GM12874 (cell line): ENCODE measurements around the gene TMEM42.
A peak's percentile ranks its signal among the peaks of the same experiment; 100 is the strongest.

Experiments
- TF ChIP-seq, protein P1 (sequence below): IDR thresholded peaks from 2 replicates; pipeline ENCODE4 v1.5.1; 2011; ENCODE audit warnings: low read depth, mild to moderate bottlenecking, control low read depth, low read length, moderate library complexity; ENCODE audit not compliant: insufficient read depth

TMEM42 gene

DNA sequence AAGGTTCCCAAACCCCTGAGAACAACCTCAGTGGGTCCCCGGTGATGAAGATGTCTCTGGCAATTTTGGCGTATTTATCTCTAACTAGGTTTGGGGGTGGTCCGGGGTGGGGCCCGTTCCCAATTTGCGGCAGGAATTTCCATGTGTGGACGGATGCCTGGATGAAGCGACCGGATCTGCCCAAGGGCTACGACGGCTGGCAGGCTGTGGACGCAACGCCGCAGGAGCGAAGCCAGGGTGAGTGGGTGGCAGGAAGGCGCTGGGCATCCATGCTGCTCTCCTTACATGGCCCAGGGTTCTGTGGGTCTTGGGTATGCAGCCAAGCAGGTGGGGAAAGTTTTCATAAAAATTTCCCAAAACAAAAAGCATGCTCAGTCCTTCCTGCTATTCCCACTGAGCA is 42.0 kb downstream of the TMEM42 start:
- TF ChIP-seq, protein P1, sequence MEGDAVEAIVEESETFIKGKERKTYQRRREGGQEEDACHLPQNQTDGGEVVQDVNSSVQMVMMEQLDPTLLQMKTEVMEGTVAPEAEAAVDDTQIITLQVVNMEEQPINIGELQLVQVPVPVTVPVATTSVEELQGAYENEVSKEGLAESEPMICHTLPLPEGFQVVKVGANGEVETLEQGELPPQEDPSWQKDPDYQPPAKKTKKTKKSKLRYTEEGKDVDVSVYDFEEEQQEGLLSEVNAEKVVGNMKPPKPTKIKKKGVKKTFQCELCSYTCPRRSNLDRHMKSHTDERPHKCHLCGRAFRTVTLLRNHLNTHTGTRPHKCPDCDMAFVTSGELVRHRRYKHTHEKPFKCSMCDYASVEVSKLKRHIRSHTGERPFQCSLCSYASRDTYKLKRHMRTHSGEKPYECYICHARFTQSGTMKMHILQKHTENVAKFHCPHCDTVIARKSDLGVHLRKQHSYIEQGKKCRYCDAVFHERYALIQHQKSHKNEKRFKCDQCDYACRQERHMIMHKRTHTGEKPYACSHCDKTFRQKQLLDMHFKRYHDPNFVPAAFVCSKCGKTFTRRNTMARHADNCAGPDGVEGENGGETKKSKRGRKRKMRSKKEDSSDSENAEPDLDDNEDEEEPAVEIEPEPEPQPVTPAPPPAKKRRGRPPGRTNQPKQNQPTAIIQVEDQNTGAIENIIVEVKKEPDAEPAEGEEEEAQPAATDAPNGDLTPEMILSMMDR, result no peak

DNA sequence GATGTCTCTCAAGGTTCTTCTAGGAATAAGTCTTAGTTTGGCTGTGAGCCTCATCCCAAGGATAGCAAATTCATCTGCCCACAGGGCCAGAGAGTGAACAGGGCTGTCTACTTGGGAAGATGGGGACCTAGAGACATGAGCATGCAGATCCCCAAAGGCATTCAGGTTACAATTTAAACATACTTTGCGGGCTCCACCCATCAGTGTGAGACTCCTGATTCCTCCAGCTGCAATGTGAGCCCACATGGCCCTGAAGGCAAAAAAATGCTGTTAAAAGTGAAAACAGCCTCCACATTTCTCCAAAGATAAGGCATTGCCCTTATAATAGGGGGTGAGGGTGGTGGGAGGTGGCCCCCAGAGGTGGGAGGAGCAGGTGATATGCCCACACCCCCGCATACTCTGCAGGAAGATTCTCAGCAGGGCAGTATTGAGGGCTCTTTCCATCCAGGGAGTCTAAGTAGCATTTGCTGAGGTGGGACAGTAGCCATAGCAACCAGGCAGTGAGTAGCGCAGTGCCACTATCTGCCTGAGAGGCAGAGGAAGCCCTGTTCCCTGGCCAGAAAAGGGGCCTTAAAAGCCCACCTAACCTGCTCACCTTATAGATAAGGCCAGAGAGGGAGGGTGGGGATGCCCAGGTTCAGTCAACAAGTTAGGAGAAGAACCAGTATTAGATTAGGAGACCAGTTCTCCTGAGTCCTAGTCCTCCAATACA is 43.9 kb downstream of the TMEM42 start:
- TF ChIP-seq, protein P1, result no peak

DNA sequence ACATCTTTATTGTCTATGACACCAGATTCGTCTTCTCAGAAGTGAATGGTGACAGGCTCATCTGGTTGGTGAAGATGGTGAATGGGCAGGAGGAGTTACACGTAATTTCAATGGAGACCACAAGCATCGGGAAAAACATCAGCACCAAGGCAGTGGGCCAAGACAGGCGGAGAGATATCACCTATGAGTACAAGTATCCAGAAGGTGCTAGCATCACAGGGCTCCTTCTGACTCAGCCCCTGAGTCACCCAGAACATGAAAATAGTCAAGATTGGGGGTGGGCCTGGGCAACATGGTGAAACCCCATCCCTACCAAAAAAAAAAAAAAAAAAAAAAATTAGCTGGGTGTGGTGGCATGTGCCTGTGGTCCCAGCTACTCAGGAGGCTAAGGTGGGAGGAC is 45.3 kb downstream of the TMEM42 start:
- TF ChIP-seq, protein P1, result no peak

DNA sequence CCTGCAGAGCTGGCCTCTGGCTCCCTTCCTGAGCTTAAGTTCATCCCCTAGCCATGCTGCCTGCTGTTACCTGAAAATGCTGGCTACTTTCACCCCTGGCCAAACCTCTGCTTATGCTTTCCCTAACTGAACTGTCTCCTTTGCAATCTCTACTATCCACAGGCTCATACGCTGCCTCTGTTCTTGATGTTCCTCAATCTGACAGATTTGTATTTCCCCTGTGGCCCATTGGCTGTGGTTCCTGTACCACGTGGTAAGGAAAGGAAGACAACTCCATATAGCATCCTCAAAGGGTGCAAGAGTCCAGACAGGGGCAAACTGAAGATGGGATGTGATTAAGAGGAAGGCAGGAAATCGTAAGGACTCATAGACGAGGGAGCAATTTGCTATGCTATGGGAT is 45.9 kb downstream of the TMEM42 start:
- TF ChIP-seq, protein P1, result no peak

DNA sequence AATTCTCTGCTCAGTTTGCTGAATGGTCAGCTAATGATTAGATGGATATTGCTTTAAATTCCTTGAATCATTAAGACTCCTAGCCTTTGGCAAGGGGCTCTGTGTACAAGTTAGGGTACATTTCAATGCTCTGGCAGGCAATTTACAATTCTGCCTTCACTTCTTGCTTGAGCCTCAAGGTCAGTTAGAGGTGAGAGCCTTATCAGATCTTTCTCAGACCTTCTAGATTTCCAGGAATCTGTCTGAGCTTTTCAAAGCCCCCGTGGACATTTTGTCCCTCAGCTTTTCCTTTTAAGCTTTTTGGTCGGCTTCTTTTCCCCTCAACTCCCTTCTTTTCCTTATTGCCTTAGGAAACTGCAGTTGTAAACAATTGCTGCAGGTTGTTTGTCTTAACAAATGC is 47.4 kb downstream of the TMEM42 start:
- TF ChIP-seq, protein P1, result no peak

DNA sequence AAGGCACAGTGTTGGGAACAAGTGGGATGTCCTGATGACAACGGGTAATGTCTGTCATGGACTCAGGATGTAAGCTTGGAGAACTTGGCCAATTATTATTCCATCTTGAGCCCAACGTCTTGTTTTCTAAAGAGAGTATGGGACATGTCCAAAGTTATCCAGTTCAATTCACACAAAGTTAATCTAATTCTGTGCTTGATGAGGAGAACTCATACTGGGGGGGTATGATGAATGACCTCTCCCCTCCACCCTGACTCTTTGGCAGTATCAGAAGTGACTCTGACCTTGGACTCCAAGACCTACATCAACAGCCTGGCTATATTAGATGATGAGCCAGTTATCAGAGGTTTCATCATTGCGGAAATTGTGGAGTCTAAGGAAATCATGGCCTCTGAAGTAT is 49.0 kb downstream of the TMEM42 start:
- TF ChIP-seq, protein P1, result no peak

DNA sequence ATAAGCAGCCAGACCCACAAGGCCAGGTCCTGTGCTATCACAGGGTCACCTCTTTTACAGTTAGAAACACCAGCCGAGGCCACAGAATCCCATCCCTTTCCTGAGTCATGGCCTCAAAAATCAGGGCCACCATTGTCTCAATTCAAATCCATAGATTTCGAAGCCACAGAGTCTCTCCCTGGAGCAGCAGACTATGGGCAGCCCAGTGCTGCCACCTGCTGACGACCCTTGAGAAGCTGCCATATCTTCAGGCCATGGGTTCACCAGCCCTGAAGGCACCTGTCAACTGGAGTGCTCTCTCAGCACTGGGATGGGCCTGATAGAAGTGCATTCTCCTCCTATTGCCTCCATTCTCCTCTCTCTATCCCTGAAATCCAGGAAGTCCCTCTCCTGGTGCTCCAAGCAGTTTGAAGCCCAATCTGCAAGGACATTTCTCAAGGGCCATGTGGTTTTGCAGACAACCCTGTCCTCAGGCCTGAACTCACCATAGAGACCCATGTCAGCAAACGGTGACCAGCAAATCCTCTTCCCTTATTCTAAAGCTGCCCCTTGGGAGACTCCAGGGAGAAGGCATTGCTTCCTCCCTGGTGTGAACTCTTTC is 52.3 kb downstream of the TMEM42 start:
- TF ChIP-seq, protein P1, result peak; percentile 83
